ENCODE results near the gene ARHGEF2.

ARHGEF2 gene

DNA sequence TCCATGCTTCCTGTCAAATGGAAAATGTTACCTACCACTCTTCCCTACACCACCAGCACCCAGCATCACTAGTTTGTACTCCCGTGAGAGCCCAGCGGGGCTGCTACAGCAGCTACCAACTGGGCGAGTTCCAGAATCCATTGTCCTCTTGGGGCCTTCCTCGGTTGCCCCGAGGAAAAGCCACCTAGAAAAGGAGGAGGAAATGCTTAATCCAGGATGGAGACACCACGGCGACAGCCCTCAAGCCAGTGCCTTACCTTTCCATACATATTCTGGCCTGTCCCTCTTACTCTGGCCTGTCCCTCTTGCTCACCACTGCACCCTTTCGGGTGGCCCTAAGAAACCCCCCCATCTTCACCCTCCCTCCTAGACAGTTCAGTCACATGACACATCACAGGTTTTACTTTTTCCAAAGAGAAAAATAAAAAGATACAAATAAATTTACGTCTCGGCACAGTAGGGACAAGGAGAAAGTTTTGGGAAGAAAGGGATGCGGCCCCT, 67.7 kb downstream of the ARHGEF2 start:
- no peak for DNase-seq (ENCODE audit: low read depth)
- H3K4me3 ChIP-seq (ENCODE audit: low read depth, low read length) = peak overlapping the region; percentile 78
- TF ChIP-seq, protein P1, sequence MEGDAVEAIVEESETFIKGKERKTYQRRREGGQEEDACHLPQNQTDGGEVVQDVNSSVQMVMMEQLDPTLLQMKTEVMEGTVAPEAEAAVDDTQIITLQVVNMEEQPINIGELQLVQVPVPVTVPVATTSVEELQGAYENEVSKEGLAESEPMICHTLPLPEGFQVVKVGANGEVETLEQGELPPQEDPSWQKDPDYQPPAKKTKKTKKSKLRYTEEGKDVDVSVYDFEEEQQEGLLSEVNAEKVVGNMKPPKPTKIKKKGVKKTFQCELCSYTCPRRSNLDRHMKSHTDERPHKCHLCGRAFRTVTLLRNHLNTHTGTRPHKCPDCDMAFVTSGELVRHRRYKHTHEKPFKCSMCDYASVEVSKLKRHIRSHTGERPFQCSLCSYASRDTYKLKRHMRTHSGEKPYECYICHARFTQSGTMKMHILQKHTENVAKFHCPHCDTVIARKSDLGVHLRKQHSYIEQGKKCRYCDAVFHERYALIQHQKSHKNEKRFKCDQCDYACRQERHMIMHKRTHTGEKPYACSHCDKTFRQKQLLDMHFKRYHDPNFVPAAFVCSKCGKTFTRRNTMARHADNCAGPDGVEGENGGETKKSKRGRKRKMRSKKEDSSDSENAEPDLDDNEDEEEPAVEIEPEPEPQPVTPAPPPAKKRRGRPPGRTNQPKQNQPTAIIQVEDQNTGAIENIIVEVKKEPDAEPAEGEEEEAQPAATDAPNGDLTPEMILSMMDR (IDR thresholded peaks at IDR 0.05; ENCODE audit: low read depth, low read length, missing control alignments) = peak; percentile 8
- in situ Hi-C loops (cut with HindIII; ENCODE audit: low sequenced_read_pairs) = no loop called here

DNA sequence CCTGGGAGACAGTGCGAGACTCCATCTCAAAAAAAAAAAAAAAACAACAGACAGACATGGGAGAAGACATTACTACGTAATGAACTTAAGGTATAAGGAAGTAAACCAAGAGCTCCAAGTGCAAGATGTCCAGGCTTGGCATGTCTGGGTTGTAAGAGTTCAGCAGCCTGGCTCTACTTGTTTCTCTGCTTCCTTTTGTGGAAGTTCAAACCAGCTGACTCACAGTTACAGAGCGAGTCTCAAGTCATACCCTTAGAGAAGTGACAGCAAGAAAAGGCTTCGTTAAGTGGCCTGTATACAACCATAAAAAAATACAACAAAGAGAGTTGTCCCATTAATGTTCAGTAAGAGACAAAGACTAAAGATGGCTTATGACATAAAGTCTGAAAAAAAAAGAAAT, 68.5 kb downstream of the ARHGEF2 start:
- peak overlapping the region; percentile 78 for H3K4me3 ChIP-seq (ENCODE audit: low read depth, low read length)
- TF ChIP-seq, protein P1 (IDR thresholded peaks at IDR 0.05; ENCODE audit: low read depth, low read length, missing control alignments) = no peak
- in situ Hi-C loops (cut with HindIII; ENCODE audit: low sequenced_read_pairs) = no loop called here
- no peak for DNase-seq (ENCODE audit: low read depth)

DNA sequence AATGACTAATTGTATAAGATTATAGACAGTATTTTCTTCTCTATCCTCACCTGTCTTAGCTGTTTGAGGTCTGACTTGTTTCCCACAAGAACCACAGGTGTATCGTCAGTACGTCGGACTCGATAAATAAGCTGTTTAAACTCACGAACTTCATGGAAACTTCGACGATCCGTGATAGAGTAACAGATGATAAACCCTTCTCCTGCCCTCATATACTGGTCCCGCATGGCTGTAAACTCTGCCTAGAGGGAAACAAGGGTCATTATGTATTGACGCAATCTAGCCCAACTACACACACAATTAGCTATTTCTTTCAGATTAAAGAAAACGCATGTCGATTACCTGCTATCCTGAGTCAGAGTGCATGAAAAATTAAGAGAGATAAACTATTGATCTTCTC, 74.1 kb downstream of the ARHGEF2 start:
- H3K4me3 ChIP-seq (ENCODE audit: low read depth, low read length) = no peak overlapping the region

DNA sequence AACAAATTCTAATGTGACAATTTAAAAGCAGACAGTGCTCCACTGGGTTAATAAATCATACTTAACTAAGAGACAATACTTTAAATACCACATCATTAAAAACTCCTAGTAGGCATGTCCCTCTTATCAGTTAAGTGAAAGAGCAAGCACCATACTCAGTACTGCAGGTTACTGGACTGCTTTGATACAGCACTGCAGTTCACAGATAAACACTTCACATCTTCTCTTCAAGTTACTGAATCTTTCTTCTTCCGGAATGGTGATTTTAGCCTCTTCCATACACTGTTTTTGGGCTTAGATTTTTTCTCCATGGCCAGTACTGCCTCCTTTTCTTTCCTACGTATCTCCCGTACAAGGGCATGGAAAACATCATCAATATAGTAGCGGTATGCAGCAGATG, 78.2 kb downstream of the ARHGEF2 start:
- no peak for DNase-seq (ENCODE audit: low read depth)
- in situ Hi-C loops (cut with HindIII; ENCODE audit: low sequenced_read_pairs) = no loop called here
- TF ChIP-seq, protein P1 (IDR thresholded peaks at IDR 0.05; ENCODE audit: low read depth, low read length, missing control alignments) = no peak
- H3K4me3 ChIP-seq (ENCODE audit: low read depth, low read length) = no peak overlapping the region

More for the DNA sequence above, 74.1 kb downstream of the ARHGEF2 start:
- TF ChIP-seq, protein P1 (IDR thresholded peaks at IDR 0.05; ENCODE audit: low read depth, low read length, missing control alignments) = no peak
- DNase-seq (ENCODE audit: low read depth) = no peak
- in situ Hi-C loops (cut with HindIII; ENCODE audit: low sequenced_read_pairs) = no loop called here

DNA sequence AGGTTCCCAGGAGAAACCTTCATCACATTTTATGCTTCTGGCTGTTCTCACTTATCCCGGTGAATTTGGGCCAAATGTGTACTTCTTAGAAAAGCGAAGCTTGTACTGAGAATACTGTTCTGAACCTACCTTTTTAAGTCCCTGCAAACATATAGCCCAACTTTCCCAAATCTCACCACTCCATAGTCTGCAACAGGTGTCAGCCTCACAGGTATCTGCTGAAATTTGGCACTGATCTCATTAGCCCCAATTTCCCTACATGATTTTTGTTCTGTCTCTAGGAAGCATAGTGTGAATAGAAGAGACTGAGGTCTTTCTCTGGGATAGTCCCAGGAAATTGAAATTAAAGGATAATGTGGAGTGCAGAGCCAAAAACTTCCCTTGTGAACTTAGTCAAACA, 78.7 kb downstream of the ARHGEF2 start:
- DNase-seq (ENCODE audit: low read depth) = no peak
- TF ChIP-seq, protein P1 (IDR thresholded peaks at IDR 0.05; ENCODE audit: low read depth, low read length, missing control alignments) = no peak
- in situ Hi-C loops (cut with HindIII; ENCODE audit: low sequenced_read_pairs) = no loop called here
- H3K4me3 ChIP-seq (ENCODE audit: low read depth, low read length) = no peak overlapping the region

DNA sequence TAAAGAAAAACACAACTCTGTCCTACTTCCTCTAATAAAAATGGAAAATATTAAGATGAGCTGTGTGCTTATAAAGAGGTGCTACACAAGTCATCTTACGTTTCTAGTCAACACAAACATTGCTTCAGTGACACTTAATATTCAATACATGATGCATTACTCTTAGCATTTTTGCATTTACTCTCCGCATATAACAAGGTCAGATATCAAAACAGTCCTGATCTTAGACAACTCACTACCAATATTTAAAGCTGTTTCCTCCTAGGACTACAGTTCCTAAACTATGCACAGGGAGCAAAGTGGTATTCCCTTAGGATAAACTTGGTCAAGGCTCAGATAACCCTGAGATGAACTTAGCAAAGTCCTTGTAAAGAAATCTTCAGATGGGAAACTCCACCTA, 79.5 kb downstream of the ARHGEF2 start:
- TF ChIP-seq, protein P1 (IDR thresholded peaks at IDR 0.05; ENCODE audit: low read depth, low read length, missing control alignments) = no peak
- H3K4me3 ChIP-seq (ENCODE audit: low read depth, low read length) = no peak overlapping the region
- in situ Hi-C loops (cut with HindIII; ENCODE audit: low sequenced_read_pairs) = no loop called here
- DNase-seq (ENCODE audit: low read depth) = no peak

DNA sequence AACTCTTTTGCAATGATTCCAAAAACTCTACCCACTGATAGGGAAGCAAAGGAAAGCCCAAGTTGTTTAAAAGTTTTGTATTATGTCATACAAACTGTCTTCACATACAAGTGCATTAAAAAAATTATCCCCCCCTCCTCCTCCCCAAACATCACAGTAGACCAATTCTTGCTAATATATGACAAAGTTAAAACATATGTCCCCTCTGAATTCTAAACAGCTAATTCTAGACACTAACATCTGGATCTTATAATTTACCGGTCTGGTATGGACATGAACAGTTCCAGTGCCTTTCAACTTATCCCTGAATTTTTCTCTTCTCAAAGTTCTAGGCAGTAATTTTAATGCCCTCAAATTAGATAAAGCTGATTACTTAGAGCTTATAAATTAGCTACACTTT, 80.6 kb downstream of the ARHGEF2 start:
- H3K4me3 ChIP-seq (ENCODE audit: low read depth, low read length) = no peak overlapping the region
- no peak for DNase-seq (ENCODE audit: low read depth)
- TF ChIP-seq, protein P1 (IDR thresholded peaks at IDR 0.05; ENCODE audit: low read depth, low read length, missing control alignments) = no peak
- in situ Hi-C loops (cut with HindIII; ENCODE audit: low sequenced_read_pairs) = no loop called here

Measured in astrocyte of the cerebellum (primary cell).